Measurements from ENCODE around the gene NARF. TPM values are rescaled to one million over a fixed set of nuclear protein-coding genes. Genes with fewer than 3 reads are reported as not detected.

NARF gene
- total RNA-seq, 2 donors from 2014 or later = 86.2 to 94.4 TPM

DNA sequence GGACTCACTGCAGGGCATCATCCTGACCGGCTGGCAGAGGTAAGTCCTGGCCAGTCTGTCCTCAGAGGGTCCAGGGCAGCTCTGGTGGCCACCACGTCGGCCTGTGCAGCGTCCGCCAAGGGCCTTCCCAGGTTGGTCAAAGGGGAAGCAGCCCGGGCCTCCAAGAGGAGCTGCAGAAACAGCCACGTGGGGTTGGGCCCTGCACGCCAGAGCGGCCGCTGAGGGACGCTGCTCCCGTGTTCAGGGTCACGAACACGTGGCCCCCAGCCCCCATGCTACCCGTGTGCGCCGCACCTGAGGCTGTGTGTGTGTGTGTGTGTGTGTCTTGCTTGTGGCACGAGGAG is 21.2 kb upstream of the NARF start:
- no peaks in the 10 kb centered on the region for H3K9me3 ChIP-seq (ENCODE audit: control insufficient read depth, low read length, poor library complexity, severe bottlenecking)
- no peak overlapping the region for H3K27ac Mint-ChIP-seq
- no peak for DNase-seq
- H3K4me3 Mint-ChIP-seq = no peak overlapping the region
- no peaks in the 10 kb centered on the region for H3K27me3 Mint-ChIP-seq
- no peaks in the 10 kb centered on the region for H3K36me3 Mint-ChIP-seq (ENCODE audit: low read depth)
- peaks cover 6% of the 10 kb centered on the region for H3K4me1 Mint-ChIP-seq
- ATAC-seq = no peak

GRCh38 chr17:82438401-82439193 is 19.9 kb upstream of the NARF start:
- H3K27ac Mint-ChIP-seq = no peak overlapping the region
- peaks cover 5% of the 10 kb centered on the region for H3K4me1 Mint-ChIP-seq
- H3K27me3 Mint-ChIP-seq = no peaks in the 10 kb centered on the region
- no peak for DNase-seq
- no peaks in the 10 kb centered on the region for H3K9me3 ChIP-seq (ENCODE audit: control insufficient read depth, low read length, poor library complexity, severe bottlenecking)
- no peak for ATAC-seq
- no peaks in the 10 kb centered on the region for H3K36me3 Mint-ChIP-seq (ENCODE audit: low read depth)
- no peak overlapping the region for H3K4me3 Mint-ChIP-seq

- Mint-ChIP-seq H3K4me3 (no peak overlapping the region), H3K27ac (no peak overlapping the region), H3K36me3 (ENCODE audit: low read depth) (no peaks in the 10 kb centered on the region), H3K27me3 (no peaks in the 10 kb centered on the region), H3K4me1 (peaks cover 2% of the 10 kb centered on the region)
- DNase-seq (no peak), ATAC-seq (no peak)
- H3K9me3 ChIP-seq (ENCODE audit: control insufficient read depth, low read length, poor library complexity, severe bottlenecking) = no peaks in the 10 kb centered on the region
Measured at GRCh38 chr17:82439194-82439828, 19.2 kb upstream of the NARF start.

- H3K27me3 Mint-ChIP-seq = no peaks in the 10 kb centered on the region
- H3K36me3 Mint-ChIP-seq (ENCODE audit: low read depth) = no peaks in the 10 kb centered on the region
- H3K4me1 Mint-ChIP-seq = no peaks in the 10 kb centered on the region
- no peak overlapping the region for H3K4me3 Mint-ChIP-seq
- DNase-seq (no peak), ATAC-seq (no peak)
- no peak overlapping the region for H3K27ac Mint-ChIP-seq
- no peaks in the 10 kb centered on the region for H3K9me3 ChIP-seq (ENCODE audit: control insufficient read depth, low read length, poor library complexity, severe bottlenecking)
Measured at GRCh38 chr17:82439829-82440365, 18.6 kb upstream of the NARF start.

- Mint-ChIP-seq H3K27ac (no peak overlapping the region), H3K36me3 (ENCODE audit: low read depth) (no peaks in the 10 kb centered on the region), H3K27me3 (no peaks in the 10 kb centered on the region), H3K4me1 (no peaks in the 10 kb centered on the region), H3K4me3 (no peak overlapping the region)
- no peaks in the 10 kb centered on the region for H3K9me3 ChIP-seq (ENCODE audit: control insufficient read depth, low read length, poor library complexity, severe bottlenecking)
- DNase-seq (no peak), ATAC-seq (no peak)
Measured at GRCh38 chr17:82440469-82440981, 18.0 kb upstream of the NARF start.

GRCh38 chr17:82440991-82441627 is 17.4 kb upstream of the NARF start:
- no peak for ATAC-seq
- no peaks in the 10 kb centered on the region for H3K27me3 Mint-ChIP-seq
- no peak overlapping the region for H3K27ac Mint-ChIP-seq
- no peaks in the 10 kb centered on the region for H3K4me1 Mint-ChIP-seq
- no peak overlapping the region for H3K4me3 Mint-ChIP-seq
- DNase-seq = no peak
- no peaks in the 10 kb centered on the region for H3K9me3 ChIP-seq (ENCODE audit: control insufficient read depth, low read length, poor library complexity, severe bottlenecking)
- H3K36me3 Mint-ChIP-seq (ENCODE audit: low read depth) = no peaks in the 10 kb centered on the region

DNA sequence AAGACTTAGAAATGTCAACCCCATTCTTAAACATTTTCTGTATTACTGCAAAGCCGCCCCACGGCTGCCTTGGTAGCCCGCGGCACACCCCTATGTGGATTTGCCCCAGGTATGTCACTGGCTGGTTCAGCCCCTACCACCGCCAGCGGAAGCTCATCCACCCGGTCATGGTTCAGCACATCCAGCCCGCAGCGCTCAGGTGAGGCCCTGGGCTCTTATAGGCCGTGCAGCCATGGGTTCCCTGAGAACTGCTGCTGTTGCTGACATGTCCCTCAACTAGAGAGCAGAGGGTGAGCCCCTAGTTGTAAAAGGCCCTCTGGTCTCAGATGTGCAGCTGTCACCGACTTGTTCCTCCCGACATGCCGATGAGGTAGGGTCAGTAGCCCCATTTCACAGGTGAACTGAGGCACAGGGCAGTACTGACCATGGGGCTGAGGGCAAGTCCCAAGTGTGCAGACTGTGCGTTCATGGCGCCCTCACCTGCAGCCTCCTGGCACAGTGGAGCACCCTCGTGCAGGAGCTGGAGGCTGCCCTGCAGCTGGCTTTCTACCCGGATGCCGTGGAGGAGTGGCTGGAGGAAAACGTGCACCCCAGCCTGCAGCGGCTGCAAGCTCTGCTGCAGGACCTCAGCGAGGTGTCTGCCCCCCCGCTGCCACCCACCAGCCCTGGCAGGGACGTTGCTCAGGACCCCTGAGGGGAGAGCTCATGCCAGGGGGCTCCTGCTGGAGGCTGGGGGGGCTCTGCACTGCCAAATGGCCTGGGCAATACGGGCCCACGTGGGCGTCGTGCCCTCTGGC is 16.7 kb upstream of the NARF start:
- H3K27me3 Mint-ChIP-seq = no peaks in the 10 kb centered on the region
- no peaks in the 10 kb centered on the region for H3K36me3 Mint-ChIP-seq (ENCODE audit: low read depth)
- H3K27ac Mint-ChIP-seq = peak overlapping the region; percentile 53
- H3K4me1 Mint-ChIP-seq = no peaks in the 10 kb centered on the region
- H3K4me3 Mint-ChIP-seq = no peak overlapping the region
- no peak for DNase-seq
- H3K9me3 ChIP-seq (ENCODE audit: control insufficient read depth, low read length, poor library complexity, severe bottlenecking) = no peaks in the 10 kb centered on the region
- no peak for ATAC-seq

DNA sequence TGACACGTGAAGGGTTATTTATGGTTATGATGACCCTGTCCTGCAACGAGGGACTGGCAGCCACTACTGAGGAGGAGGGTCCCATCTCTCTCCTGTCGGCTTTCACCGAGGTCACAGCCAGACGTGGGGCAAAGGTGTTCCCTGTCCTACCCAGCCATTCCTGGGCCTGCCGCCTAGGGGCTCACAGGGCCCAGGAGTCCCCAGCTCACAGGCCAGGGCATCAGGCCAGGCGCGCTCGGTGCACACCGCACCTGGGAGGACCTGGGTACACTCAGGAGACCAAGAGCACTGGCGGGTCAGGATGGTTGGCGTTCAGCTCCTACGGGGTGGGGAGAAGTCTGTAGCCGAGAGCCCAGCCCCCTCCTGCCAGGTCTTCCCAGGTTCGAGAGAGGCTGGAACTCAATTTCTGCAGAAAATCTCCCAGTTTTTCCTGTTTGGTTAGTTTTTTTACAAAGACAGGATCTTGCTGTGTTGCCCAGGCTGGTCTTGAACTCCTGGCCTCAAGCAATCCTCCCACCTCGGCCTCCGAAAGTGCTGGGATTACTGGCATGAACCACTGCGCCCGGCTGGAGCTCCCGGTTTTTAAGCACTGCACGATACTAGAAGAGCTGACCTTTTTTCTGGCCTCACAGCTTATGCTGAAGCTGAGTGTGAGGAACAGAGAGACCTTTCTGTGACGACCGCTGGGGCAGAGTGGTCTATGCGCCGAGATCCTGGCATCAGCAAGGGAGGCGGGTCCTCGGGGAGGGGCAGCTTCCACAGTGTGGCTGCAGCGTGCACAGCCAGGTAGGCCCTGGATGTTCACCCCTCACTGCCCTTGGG is 15.7 kb upstream of the NARF start:
- Mint-ChIP-seq H3K4me3 (no peak overlapping the region), H3K27ac (peak overlapping the region; percentile 53), H3K36me3 (ENCODE audit: low read depth) (no peaks in the 10 kb centered on the region), H3K27me3 (no peaks in the 10 kb centered on the region), H3K4me1 (peaks cover 4% of the 10 kb centered on the region)
- no peak for DNase-seq
- H3K9me3 ChIP-seq (ENCODE audit: control insufficient read depth, low read length, poor library complexity, severe bottlenecking) = no peaks in the 10 kb centered on the region
- no peak for ATAC-seq

GRCh38 chr17:82443465-82444283 is 14.9 kb upstream of the NARF start:
- DNase-seq = no peak

GRCh38 chr17:82444284-82444893 is 14.2 kb upstream of the NARF start:
- peaks cover 7% of the 10 kb centered on the region for H3K4me1 Mint-ChIP-seq
- no peaks in the 10 kb centered on the region for H3K9me3 ChIP-seq (ENCODE audit: control insufficient read depth, low read length, poor library complexity, severe bottlenecking)

More at GRCh38 chr17:82443465-82444283, 14.9 kb upstream of the NARF start:
- no peaks in the 10 kb centered on the region for H3K9me3 ChIP-seq (ENCODE audit: control insufficient read depth, low read length, poor library complexity, severe bottlenecking)
- Mint-ChIP-seq H3K4me3 (no peak overlapping the region), H3K4me1 (peaks cover 6% of the 10 kb centered on the region), H3K27ac (no peak overlapping the region), H3K36me3 (ENCODE audit: low read depth) (no peaks in the 10 kb centered on the region), H3K27me3 (no peaks in the 10 kb centered on the region)
- ATAC-seq = no peak

GRCh38 chr17:82444941-82445521 is 13.5 kb upstream of the NARF start:
- no peaks in the 10 kb centered on the region for H3K27me3 Mint-ChIP-seq
- peaks cover 2% of the 10 kb centered on the region for H3K36me3 Mint-ChIP-seq (ENCODE audit: low read depth)
- peaks cover 13% of the 10 kb centered on the region for H3K4me1 Mint-ChIP-seq
- H3K4me3 Mint-ChIP-seq = no peak overlapping the region
- DNase-seq = no peak
- H3K9me3 ChIP-seq (ENCODE audit: control insufficient read depth, low read length, poor library complexity, severe bottlenecking) = no peaks in the 10 kb centered on the region
- no peak overlapping the region for H3K27ac Mint-ChIP-seq
- no peak for ATAC-seq

More at GRCh38 chr17:82444284-82444893, 14.2 kb upstream of the NARF start:
- H3K27ac Mint-ChIP-seq = no peak overlapping the region
- H3K27me3 Mint-ChIP-seq = no peaks in the 10 kb centered on the region
- no peaks in the 10 kb centered on the region for H3K36me3 Mint-ChIP-seq (ENCODE audit: low read depth)
- no peak for DNase-seq
- no peak for ATAC-seq
- no peak overlapping the region for H3K4me3 Mint-ChIP-seq
